Stimulated activated CD8-positive, alpha-beta memory T cell treated with anti-CD3 and anti-CD28 coated beads, Interleukin-12 subunit alpha, Interleukin-12 subunit beta, amount 100 ng/mL, for 1 hour (primary cell): ENCODE data around the gene STBD1.
"Not testable (repeated sequence)": the region's sequence is repeated elsewhere in the genome, so short reads cannot be mapped to it uniquely, and the experiment has no call there.

ENCODE experiments used
- DNase-seq: peaks from one replicate; pipeline ENCODE4 v3.0.0-alpha.2; 2020; ENCODE audit warnings: low read depth

STBD1 gene

GRCh38 chr4:76325072-76325471 is 18.5 kb downstream of the STBD1 start:
- no peak for DNase-seq

- DNase-seq, result no peak
Measured at GRCh38 chr4:76326515-76326914, 20.0 kb downstream of the STBD1 start.

- DNase-seq, result no peak
Measured at GRCh38 chr4:76334885-76335284, 28.4 kb downstream of the STBD1 start.

GRCh38 chr4:76339364-76339763 is 32.8 kb downstream of the STBD1 start:
- no peak for DNase-seq

GRCh38 chr4:76341063-76341462 is 34.5 kb downstream of the STBD1 start:
- DNase-seq, result no peak

GRCh38 chr4:76342191-76342590 is 35.7 kb downstream of the STBD1 start:
- no peak for DNase-seq

- no peak for DNase-seq
Measured at GRCh38 chr4:76342803-76343202, 36.3 kb downstream of the STBD1 start.

GRCh38 chr4:76354517-76355473 is 48.3 kb downstream of the STBD1 start:
- DNase-seq, result no peak

- no peak for DNase-seq
Measured at GRCh38 chr4:76357981-76358380, 51.4 kb downstream of the STBD1 start.

GRCh38 chr4:76359881-76360466 is 53.4 kb downstream of the STBD1 start:
- not testable (repeated sequence) for DNase-seq
